Gastrocnemius medialis (tissue), 4 donors: ENCODE measurements around the gene ARTN. TPM values are rescaled to one million over a fixed set of nuclear protein-coding genes. Genes with fewer than 3 reads are reported as not detected.

Experiments used
- ATAC-seq, 2 donors: fragments of 150-250 bp; one replicate each; pipeline ENCODE4 v1.9.1; 2016
- DNase-seq, 2 donors: peaks; one replicate each; pipeline ENCODE4 v3.0.0-alpha.2; 2019
- H3K27ac ChIP-seq, 4 donors: fragments of 200-600 bp; sonication (generic); 1 replicate in 1 of 4; 2 replicates in 3 of 4; pipeline ENCODE4 v1.5.1; 2016 to 2018; ENCODE audit warnings: mild to moderate bottlenecking in 2 of 4, moderate library complexity in 1 of 4
- H3K27me3 ChIP-seq, 3 donors: fragments of 200-600 bp; sonication (generic) in 2 of 3; 1 replicate in 1 of 3; 2 replicates in 2 of 3; pipeline versions ENCODE4 v1.5.1 to v1.6.0; 2016 to 2019; ENCODE audit warnings: mild to moderate bottlenecking in 1 of 3, moderate library complexity in 1 of 3
- H3K36me3 ChIP-seq, 2 donors: fragments of 200-600 bp; sonication (generic) in 1 of 2; one replicate each; pipeline ENCODE4 v1.5.1; 2017 to 2018
- H3K4me1 ChIP-seq, 2 donors: fragments of 200-600 bp; sonication (generic) in 1 of 2; one replicate each; pipeline ENCODE4 v1.5.1; 2016 to 2017; ENCODE audit warnings: mild to moderate bottlenecking in 2 of 2
- H3K4me3 ChIP-seq, 4 donors: fragments of 200-600 bp; sonication (generic) in 3 of 4; 1 replicate in 1 of 4; 2 replicates in 3 of 4; pipeline ENCODE4 v1.5.1; 2016 to 2019; ENCODE audit warnings: mild to moderate bottlenecking in 2 of 4
- H3K9me3 ChIP-seq, 3 donors: fragments of 200-600 bp; sonication (generic) in 2 of 3; 1 replicate in 1 of 3; 2 replicates in 2 of 3; pipeline ENCODE4 v1.5.1; 2016 to 2019
- POLR2A ChIP-seq, 2 donors: fragments of 450-650 bp; IDR thresholded peaks; one replicate each; pipeline ENCODE4 v1.6.1; 2017; ENCODE audit warnings: antibody characterized with exemption in 2 of 2, mild to moderate bottlenecking in 2 of 2, moderate library complexity in 2 of 2
- in situ Hi-C, 4 donors: fragments of 200-750 bp; cut with MboI; loops; one replicate each; pipeline versions ENCODE4 v1.15.0 to v1.8.0; 2017; ENCODE audit warnings: low sequenced_read_pairs in 4 of 4
- intact Hi-C: fragments of 100-400 bp; cut with DNase I; formaldehyde crosslinking; loops from one replicate; pipeline ENCODE4 v1.15.1; 2023; ENCODE audit warnings: low total_unique reads
- total RNA-seq, 4 donors: library from RNA; depleted of rRNA; stranded (reverse); fragments of >200 nt; gene quantifications; one replicate each; pipeline versions ENCODE4 v1.1.0 to v1.2.3, GENCODE V29; 2016
- TF ChIP-seq, protein P1 (sequence below), 5 experiments: fragments of 450-650 bp in 3 of 5; fragments of 200-600 bp in 2 of 5; sonication (generic) in 2 of 5; IDR thresholded peaks in 4 of 5; conservative IDR thresholded peaks in 1 of 5; 1 replicate in 4 of 5; 2 replicates in 1 of 5; pipeline ENCODE4 v1.5.1; 2016 to 2019; ENCODE audit warnings: antibody characterized with exemption in 5 of 5, mild to moderate bottlenecking in 3 of 5, moderate library complexity in 3 of 5

Gene ARTN
- total RNA-seq, 4 donors from 2014 or later, result 0.25 to 1.8 TPM; not detected in 2

DNA sequence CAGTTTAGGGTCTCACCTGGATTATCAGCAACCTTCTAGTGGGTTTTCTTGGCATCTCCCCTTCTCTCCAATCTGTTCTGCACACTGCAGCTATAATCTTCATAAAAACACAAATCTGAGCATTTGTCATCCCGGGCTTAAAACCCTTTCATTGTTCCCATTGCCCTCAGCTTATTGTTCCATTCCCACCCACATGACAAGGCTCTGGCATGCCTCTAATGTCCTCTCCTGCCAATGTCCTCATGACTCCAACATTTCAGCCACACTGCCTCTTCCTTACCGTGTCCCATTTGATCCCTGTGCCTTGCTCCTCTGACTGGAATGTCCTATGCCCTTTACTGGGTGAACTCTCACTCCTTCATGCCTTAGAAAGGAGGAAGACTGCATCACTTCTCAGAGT lies 28.7 kb downstream of the ARTN start:
- intact Hi-C loops (no loop called here), in situ Hi-C loops (no loop called here)
- Histone ChIP-seq H3K27ac (no peak overlapping the region), H3K27me3 (no peaks in the 10 kb centered on the region), H3K4me3 (no peak overlapping the region), H3K4me1 (peaks cover 0 to 5% of the 10 kb centered on the region in 2 donors), H3K9me3 (no peaks in the 10 kb centered on the region), H3K36me3 (peaks cover 0 to 98% of the 10 kb centered on the region in 2 donors)
- no peak for ATAC-seq
- no peak for DNase-seq
- TF ChIP-seq, protein P1, sequence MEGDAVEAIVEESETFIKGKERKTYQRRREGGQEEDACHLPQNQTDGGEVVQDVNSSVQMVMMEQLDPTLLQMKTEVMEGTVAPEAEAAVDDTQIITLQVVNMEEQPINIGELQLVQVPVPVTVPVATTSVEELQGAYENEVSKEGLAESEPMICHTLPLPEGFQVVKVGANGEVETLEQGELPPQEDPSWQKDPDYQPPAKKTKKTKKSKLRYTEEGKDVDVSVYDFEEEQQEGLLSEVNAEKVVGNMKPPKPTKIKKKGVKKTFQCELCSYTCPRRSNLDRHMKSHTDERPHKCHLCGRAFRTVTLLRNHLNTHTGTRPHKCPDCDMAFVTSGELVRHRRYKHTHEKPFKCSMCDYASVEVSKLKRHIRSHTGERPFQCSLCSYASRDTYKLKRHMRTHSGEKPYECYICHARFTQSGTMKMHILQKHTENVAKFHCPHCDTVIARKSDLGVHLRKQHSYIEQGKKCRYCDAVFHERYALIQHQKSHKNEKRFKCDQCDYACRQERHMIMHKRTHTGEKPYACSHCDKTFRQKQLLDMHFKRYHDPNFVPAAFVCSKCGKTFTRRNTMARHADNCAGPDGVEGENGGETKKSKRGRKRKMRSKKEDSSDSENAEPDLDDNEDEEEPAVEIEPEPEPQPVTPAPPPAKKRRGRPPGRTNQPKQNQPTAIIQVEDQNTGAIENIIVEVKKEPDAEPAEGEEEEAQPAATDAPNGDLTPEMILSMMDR (IDR thresholded peaks at IDR 0.05 in 4 of 5, conservative IDR thresholded peaks at IDR 0.05 in 1 of 5), result no peak
- no peak for TF ChIP-seq POLR2A (IDR thresholded peaks at IDR 0.05)

DNA sequence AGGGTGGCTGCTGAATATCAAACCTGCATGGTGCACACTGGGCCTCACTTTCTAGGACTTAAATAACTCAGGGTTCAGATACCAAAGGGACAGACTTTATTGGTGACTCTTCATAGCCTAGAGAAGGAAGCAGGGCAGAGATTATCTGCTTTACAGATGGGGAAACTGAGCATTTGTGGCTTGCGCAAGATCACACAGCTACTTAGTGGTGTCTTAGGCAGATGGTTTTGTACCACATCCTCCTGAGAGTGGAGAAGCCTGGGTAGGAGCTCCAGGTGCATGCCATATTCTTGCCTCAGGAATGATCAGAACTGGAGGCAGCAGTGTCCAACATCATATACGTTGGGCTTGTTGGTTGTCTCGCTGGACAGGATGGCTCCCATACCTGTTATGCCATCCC lies 29.4 kb downstream of the ARTN start:
- H3K4me1 ChIP-seq, result peaks cover 0 to 5% of the 10 kb centered on the region in 2 donors
- TF ChIP-seq, protein P1 (IDR thresholded peaks at IDR 0.05 in 4 of 5, conservative IDR thresholded peaks at IDR 0.05 in 1 of 5), result no peak
- no peak for TF ChIP-seq POLR2A (IDR thresholded peaks at IDR 0.05)
- no peaks in the 10 kb centered on the region for H3K27me3 ChIP-seq
- no peaks in the 10 kb centered on the region for H3K9me3 ChIP-seq
- peaks cover 0 to 97% of the 10 kb centered on the region in 2 donors for H3K36me3 ChIP-seq
- H3K27ac ChIP-seq, result no peak overlapping the region
- intact Hi-C loops (no loop called here), in situ Hi-C loops (no loop called here)
- ATAC-seq (no peak), DNase-seq (no peak)
- H3K4me3 ChIP-seq, result no peak overlapping the region

DNA sequence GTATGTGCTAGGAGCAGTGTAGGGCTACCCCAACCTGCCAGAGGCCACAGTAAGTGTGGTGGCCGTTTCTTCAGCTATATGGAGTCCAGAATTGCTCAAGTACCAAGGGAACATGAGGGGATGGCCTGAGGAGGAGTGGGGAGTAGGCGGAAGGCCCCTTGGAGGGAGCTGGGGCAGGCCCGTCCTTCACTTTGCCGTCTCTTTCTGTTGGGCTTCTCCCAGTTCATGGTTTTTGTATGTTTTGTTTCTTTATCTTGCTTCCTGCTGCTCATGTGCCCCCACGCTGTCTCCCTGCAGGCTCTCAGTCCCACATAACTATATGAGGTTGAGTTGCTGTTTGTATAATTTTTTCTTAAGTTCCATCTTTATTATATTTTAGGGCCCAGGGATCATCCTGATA lies 30.3 kb downstream of the ARTN start:
- H3K27me3 ChIP-seq, result no peaks in the 10 kb centered on the region
- H3K9me3 ChIP-seq, result no peaks in the 10 kb centered on the region
- TF ChIP-seq POLR2A (IDR thresholded peaks at IDR 0.05), result no peak
- TF ChIP-seq, protein P1 (IDR thresholded peaks at IDR 0.05 in 4 of 5, conservative IDR thresholded peaks at IDR 0.05 in 1 of 5), result no peak
- H3K36me3 ChIP-seq, result peaks cover 0 to 88% of the 10 kb centered on the region in 2 donors
- intact Hi-C loops, result no loop called here
- H3K4me1 ChIP-seq, result peaks cover 0 to 5% of the 10 kb centered on the region in 2 donors
- H3K27ac ChIP-seq, result no peak overlapping the region
- H3K4me3 ChIP-seq, result no peak overlapping the region
- in situ Hi-C loops, result no loop called here
- DNase-seq (no peak), ATAC-seq (no peak)

DNA sequence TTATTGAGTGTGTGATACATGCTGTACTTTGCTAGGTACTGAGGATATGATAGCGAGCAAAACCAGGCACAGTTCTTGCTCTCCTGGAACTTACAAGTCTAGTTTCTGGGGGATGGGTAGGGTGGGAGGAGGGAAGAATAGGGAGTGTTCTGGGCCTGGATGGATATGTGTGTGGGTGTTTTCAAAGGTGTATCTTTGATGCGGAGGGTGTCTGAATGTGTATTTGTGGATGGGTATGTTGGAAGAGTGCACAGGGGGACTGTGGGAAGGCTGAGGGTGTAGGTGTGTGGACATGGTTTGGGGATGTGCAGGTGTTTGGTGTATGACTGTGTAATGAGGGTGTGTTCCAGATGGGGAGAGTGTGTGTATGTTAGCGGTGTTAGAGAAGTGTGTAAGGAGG lies 31.7 kb downstream of the ARTN start:
- Histone ChIP-seq H3K9me3 (no peaks in the 10 kb centered on the region), H3K27ac (no peak overlapping the region), H3K4me1 (peaks cover 0 to 6% of the 10 kb centered on the region in 2 donors), H3K4me3 (no peak overlapping the region), H3K36me3 (peaks cover 0 to 74% of the 10 kb centered on the region in 2 donors), H3K27me3 (no peaks in the 10 kb centered on the region)
- TF ChIP-seq, protein P1 (IDR thresholded peaks at IDR 0.05 in 4 of 5, conservative IDR thresholded peaks at IDR 0.05 in 1 of 5), result no peak
- TF ChIP-seq POLR2A (IDR thresholded peaks at IDR 0.05), result no peak
- intact Hi-C loops, result no loop called here
- ATAC-seq (no peak), DNase-seq (no peak)
- in situ Hi-C loops, result no loop called here

DNA sequence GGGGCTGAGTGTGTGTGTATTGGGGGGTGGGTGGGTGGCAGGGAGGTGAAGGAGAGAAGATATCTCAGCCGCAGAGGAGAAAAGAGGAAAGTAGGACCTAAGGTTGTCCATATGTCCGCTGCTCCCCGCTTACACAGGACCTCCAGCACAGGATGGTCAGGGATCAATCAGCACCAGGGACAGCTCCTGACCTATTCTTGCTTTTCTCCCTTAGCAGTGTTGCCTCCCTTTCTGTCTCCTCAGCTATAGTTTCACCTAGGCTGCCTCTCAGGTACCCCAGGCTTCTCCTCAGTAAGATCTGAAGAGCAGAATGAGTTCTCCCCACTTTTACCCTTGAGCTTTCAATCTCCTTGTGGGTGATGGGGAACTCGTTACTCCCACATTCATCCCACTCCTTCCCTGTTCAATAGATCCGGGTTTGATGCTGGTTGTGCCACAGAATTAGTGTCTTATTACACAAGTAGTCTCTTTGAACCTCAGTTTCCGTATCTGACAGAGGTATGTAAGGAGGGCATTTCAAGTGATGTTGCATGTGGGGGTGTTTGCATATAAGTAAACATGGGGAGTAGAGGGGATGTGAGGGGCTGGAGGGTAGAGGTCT lies 34.8 kb downstream of the ARTN start:
- intact Hi-C loops, result no loop called here

More for the DNA sequence above, 34.8 kb downstream of the ARTN start:
- TF ChIP-seq POLR2A (IDR thresholded peaks at IDR 0.05), result no peak
- TF ChIP-seq, protein P1 (IDR thresholded peaks at IDR 0.05 in 4 of 5, conservative IDR thresholded peaks at IDR 0.05 in 1 of 5), result no peak
- ATAC-seq (no peak), DNase-seq (no peak)
- H3K9me3 ChIP-seq, result no peaks in the 10 kb centered on the region
- H3K4me3 ChIP-seq, result no peak overlapping the region
- H3K27me3 ChIP-seq, result no peaks in the 10 kb centered on the region
- H3K27ac ChIP-seq, result no peak overlapping the region
- in situ Hi-C loops, result no loop called here
- H3K36me3 ChIP-seq, result peaks cover 0 to 55% of the 10 kb centered on the region in 2 donors
- H3K4me1 ChIP-seq, result peaks cover 14 to 30% of the 10 kb centered on the region in 2 donors
